PFSK-1 (cell line): ENCODE data around the gene LRRC40.

ENCODE experiments used
- POLR2AphosphoS5 ChIP-seq: IDR thresholded peaks from 2 replicates; pipeline ENCODE4 v1.6.1; 2012; ENCODE audit warnings: low read depth, mild to moderate bottlenecking, control low read depth, low read length, moderate library complexity
- TAF1 ChIP-seq: IDR thresholded peaks from 2 replicates; pipeline ENCODE4 v1.6.1; 2012; ENCODE audit warnings: low read length, control low read depth, borderline replicate concordance; ENCODE audit not compliant: insufficient read depth
- TF ChIP-seq, protein P1 (sequence below), 2 experiments: IDR thresholded peaks; 2 replicates each; pipeline versions ENCODE4 v1.6.1 to v1.8.0; 2011 to 2012; ENCODE audit warnings: low read depth in 2 of 2, low read length in 2 of 2, control low read depth in 1 of 2, inconsistent platforms in 1 of 2, mild to moderate bottlenecking in 1 of 2, moderate library complexity in 1 of 2; ENCODE audit not compliant: insufficient read depth in 1 of 2

DNA sequence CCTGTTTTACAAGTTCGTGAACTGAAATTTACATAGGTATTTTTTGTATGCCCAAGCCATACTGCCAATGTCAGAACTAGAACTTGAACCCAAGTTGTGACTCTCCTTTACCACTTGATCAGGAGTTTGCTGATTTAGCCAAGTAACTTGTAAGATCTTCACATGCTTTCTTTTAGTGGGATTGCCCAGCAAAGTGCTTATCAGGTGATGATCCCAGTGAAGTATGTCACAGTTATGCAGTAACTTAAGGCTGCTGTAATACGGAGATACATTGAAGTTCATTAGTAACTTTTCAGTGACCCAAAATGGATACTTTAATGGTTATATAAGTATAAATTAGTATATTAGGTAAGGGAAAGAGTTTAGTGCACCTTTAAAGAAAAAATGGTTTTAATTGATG, 19.6 kb upstream of the LRRC40 start:
- TF ChIP-seq TAF1 (no peak), POLR2AphosphoS5 (no peak)
- TF ChIP-seq, protein P1, sequence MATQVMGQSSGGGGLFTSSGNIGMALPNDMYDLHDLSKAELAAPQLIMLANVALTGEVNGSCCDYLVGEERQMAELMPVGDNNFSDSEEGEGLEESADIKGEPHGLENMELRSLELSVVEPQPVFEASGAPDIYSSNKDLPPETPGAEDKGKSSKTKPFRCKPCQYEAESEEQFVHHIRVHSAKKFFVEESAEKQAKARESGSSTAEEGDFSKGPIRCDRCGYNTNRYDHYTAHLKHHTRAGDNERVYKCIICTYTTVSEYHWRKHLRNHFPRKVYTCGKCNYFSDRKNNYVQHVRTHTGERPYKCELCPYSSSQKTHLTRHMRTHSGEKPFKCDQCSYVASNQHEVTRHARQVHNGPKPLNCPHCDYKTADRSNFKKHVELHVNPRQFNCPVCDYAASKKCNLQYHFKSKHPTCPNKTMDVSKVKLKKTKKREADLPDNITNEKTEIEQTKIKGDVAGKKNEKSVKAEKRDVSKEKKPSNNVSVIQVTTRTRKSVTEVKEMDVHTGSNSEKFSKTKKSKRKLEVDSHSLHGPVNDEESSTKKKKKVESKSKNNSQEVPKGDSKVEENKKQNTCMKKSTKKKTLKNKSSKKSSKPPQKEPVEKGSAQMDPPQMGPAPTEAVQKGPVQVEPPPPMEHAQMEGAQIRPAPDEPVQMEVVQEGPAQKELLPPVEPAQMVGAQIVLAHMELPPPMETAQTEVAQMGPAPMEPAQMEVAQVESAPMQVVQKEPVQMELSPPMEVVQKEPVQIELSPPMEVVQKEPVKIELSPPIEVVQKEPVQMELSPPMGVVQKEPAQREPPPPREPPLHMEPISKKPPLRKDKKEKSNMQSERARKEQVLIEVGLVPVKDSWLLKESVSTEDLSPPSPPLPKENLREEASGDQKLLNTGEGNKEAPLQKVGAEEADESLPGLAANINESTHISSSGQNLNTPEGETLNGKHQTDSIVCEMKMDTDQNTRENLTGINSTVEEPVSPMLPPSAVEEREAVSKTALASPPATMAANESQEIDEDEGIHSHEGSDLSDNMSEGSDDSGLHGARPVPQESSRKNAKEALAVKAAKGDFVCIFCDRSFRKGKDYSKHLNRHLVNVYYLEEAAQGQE (IDR thresholded peaks at IDR 0.05; ENCODE audit: insufficient read depth in 1 of 2, low read depth in 2 of 2, low read length in 2 of 2), result no peak
